Right cardiac atrium (tissue), 5 donors: Measurements from ENCODE around the gene RNF145. TPM values are rescaled to one million over a fixed set of nuclear protein-coding genes. Genes with fewer than 3 reads are reported as not detected.
"Not testable (repeated sequence)": the region's sequence is repeated elsewhere in the genome, so short reads cannot be mapped to it uniquely, and the experiment has no call there.

ENCODE experiments used
- ATAC-seq, 2 donors: fragments of 200-7000 bp; cut with Tn5 transposase; one replicate each; pipeline versions ENCODE4 v1.8.0 to v1.9.1; 2020; ENCODE audit warnings: moderate library complexity in 2 of 2, mild to moderate bottlenecking in 1 of 2
- DNase-seq, 3 donors: peaks; one replicate each; pipeline ENCODE4 v3.0.0-alpha.2; 2020
- H3K27ac ChIP-seq: one replicate; pipeline ENCODE4 v1.5.1; 2013; ENCODE audit warnings: mild to moderate bottlenecking, low read length, control low read depth, moderate library complexity
- H3K27me3 ChIP-seq: one replicate; pipeline ENCODE4 v1.6.1; 2013; ENCODE audit not compliant: control insufficient read depth, insufficient read depth
- H3K4me1 ChIP-seq: one replicate; pipeline ENCODE4 v1.6.1; 2013; ENCODE audit warnings: low read length; ENCODE audit not compliant: control insufficient read depth, insufficient read depth
- H3K4me3 ChIP-seq: one replicate; pipeline ENCODE4 v1.5.1; 2013; ENCODE audit warnings: low read length, control low read depth
- H3K9me3 ChIP-seq: one replicate; pipeline ENCODE4 v1.6.1; 2013; ENCODE audit warnings: low read length; ENCODE audit not compliant: control insufficient read depth
- WGBS: extraction: QIAGEN DNeasy Blood & Tissue Kit; methylation state at CpG from one replicate; pipeline ENCODE4 v1.1.7; 2013; 5-methylcytosine and 5-hydroxymethylcytosine counted together
- intact Hi-C, 4 donors: fragments of 100-400 bp; cut with DNase I; formaldehyde crosslinking; loops; one replicate each; pipeline versions ENCODE4 v1.11.0 to v1.14.0; 2022 to 2023
- polyA plus RNA-seq: library from polyadenylated mRNA; stranded (reverse); fragments of 200-250 nt; gene quantifications from one replicate; pipeline ENCODE4 v1.2.3, GENCODE V29; 2013
- total RNA-seq, 4 donors: library from RNA; stranded (reverse); fragmentation: NEBNext Ultra II Directional; extraction: Animal tissue kit (Norgen Biotek cat#: 25700); gene quantifications; one replicate each; pipeline ENCODE4 v1.2.1, GENCODE V29; 2021
- donor health status: healthy with polysubstance abuse.
- donor health status: DM: no; HTN: yes; CAD: no.
- donor health status: DM: no; HTN: no; CAD: no.
- donor health status: DM: no; HTN: yes; CAD: no; lungs with severe emphysema.
- donor health status: DM: yes; HTN: yes; CAD: no.

RNF145 gene
- total and polyA plus RNA-seq, 5 donors, result 16.4 to 31.9 (median 26.6) TPM

DNA sequence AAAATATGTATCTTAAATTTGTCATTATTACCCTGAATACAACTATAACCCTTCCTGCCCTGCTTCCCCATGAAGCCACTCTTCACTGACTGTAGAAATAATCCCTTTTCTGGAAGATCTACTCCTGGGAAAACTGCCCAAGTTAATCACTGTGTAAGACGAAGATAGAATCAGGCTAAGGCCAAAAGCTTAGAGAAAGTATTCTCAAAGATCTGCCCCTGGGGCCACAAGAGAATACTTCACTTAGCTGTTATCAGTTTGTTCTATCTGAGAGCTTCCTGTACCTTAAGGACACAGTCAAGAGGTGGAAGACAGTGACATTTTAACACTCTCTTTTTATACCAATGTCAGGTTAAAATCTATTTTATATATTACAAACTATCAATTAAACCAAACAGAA is 33.8 kb downstream of the RNF145 start:
- no peak overlapping the region for H3K27ac ChIP-seq
- no peak overlapping the region for H3K4me3 ChIP-seq
- WGBS, result 5% methylated on average over 1 of the region's 1 CpG
- H3K4me1 ChIP-seq, result peaks cover 8% of the 10 kb centered on the region
- H3K27me3 ChIP-seq, result no peaks in the 10 kb centered on the region
- peak; percentile 43 to 67 for ATAC-seq
- intact Hi-C loops, result no loop called here
- no peaks in the 10 kb centered on the region for H3K9me3 ChIP-seq
- DNase-seq, result no peak

GRCh38 chr5:159174511-159175168 is 34.7 kb downstream of the RNF145 start:
- ATAC-seq, result peak; percentile 64 to 72
- no peak overlapping the region for H3K4me3 ChIP-seq
- H3K27ac ChIP-seq, result no peak overlapping the region
- no peak for DNase-seq
- H3K9me3 ChIP-seq, result no peaks in the 10 kb centered on the region
- no peaks in the 10 kb centered on the region for H3K27me3 ChIP-seq
- peaks cover 6% of the 10 kb centered on the region for H3K4me1 ChIP-seq
- intact Hi-C loops, result loop anchor here in 1 of 4 donors (5.0 kb wide), 1 partner anchor 33 kb away; the partner anchor contains the start of gene RNF145

DNA sequence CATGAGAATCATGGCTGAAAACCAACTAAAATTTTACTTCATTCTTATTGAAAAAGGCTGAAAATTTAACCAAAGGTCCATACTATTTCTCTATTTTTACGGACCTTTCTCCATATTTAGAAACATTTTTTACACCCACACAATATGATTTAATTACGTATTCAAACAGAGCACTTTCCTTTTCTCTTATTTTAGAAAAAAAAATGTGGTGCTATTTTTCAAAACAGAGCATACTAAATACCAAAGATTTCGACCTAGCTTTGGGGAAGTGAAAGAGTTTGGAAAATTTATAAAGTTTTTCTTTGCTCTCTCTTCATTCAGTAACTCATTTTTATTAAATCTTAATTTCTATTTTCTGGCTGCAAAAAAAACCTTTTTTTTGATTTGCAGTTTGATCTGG is 38.1 kb downstream of the RNF145 start:
- WGBS, result 72% methylated on average over 3 of the region's 3 CpGs
- intact Hi-C loops, result loop anchor here in 1 of 4 donors (5.0 kb wide), 1 partner anchor 36 kb away; the partner anchor contains the start of gene RNF145
- no peak for DNase-seq
- H3K9me3 ChIP-seq, result no peaks in the 10 kb centered on the region
- no peak overlapping the region for H3K27ac ChIP-seq
- no peaks in the 10 kb centered on the region for H3K27me3 ChIP-seq
- peaks cover 6% of the 10 kb centered on the region for H3K4me1 ChIP-seq
- no peak overlapping the region for H3K4me3 ChIP-seq
- ATAC-seq, result no peak

DNA sequence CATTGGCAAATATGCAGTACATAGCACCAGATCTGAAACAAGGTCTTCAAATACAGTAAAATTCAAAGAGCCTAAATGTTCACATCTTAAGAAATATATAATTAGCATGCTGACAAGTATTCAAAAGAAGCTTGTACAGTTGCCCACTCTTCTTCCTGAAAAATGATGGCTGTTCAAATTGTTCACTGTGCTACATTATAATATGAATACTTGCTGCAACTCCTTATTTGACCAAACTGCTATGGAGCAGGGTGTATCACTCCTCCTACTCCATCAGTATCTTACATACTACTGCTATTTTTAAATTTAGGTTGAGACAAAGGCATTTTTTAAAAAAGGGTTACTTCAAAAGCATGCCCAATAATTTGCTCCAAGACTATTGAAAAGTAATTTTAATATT is 39.3 kb downstream of the RNF145 start:
- intact Hi-C loops, result loop anchor here in 1 of 4 donors (5.0 kb wide), 1 partner anchor 37 kb away; the partner anchor contains the start of gene RNF145

DNA sequence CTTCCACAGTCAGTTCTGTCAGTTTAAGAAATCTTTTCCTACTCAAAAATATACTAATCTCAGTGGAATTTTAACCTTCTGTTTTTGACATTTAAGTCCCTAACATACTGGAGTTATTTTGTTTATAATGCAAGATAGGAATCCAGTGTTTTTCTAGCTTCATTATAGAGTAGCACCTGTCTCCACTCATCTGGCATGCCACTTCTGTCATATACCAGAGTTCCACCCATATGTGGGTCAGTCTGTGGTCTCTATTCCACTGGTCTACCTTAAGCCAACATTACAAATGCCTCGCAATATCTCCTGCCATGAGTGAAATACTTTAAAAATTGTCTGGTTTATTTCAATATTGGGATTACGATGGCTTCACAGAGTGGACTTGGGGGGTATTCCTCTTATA is 42.9 kb downstream of the RNF145 start:
- Histone ChIP-seq H3K27me3 (no peaks in the 10 kb centered on the region), H3K9me3 (no peaks in the 10 kb centered on the region), H3K4me3 (no peak overlapping the region), H3K4me1 (no peaks in the 10 kb centered on the region), H3K27ac (no peak overlapping the region)
- intact Hi-C loops, result no loop called here
- DNase-seq (no peak), ATAC-seq (no peak)
- 95% methylated on average over 2 of the region's 2 CpGs for WGBS

More for the DNA sequence above, 39.3 kb downstream of the RNF145 start:
- Histone ChIP-seq H3K27me3 (no peaks in the 10 kb centered on the region), H3K4me1 (peaks cover 3% of the 10 kb centered on the region), H3K9me3 (no peaks in the 10 kb centered on the region), H3K27ac (no peak overlapping the region), H3K4me3 (no peak overlapping the region)
- DNase-seq (no peak), ATAC-seq (no peak)

- DNase-seq, result no peak
- no peak overlapping the region for H3K4me3 ChIP-seq
- intact Hi-C loops, result no loop called here
- whole genome bisulfite sequencing, result 90% methylated on average over 2 of the region's 2 CpGs
- no peaks in the 10 kb centered on the region for H3K9me3 ChIP-seq
- peaks cover 1% of the 10 kb centered on the region for H3K4me1 ChIP-seq
- ATAC-seq, result no peak
- H3K27ac ChIP-seq, result no peak overlapping the region
- H3K27me3 ChIP-seq, result no peaks in the 10 kb centered on the region
Observed at GRCh38 chr5:159163701-159164046, 45.7 kb downstream of the RNF145 start.

GRCh38 chr5:159163027-159163700 is 46.2 kb downstream of the RNF145 start:
- WGBS, result 86% methylated on average over 1 of the region's 1 CpG
- DNase-seq (no peak), ATAC-seq (no peak)
- H3K27ac ChIP-seq, result no peak overlapping the region
- no peak overlapping the region for H3K4me3 ChIP-seq
- H3K4me1 ChIP-seq, result peaks cover 1% of the 10 kb centered on the region
- intact Hi-C loops, result no loop called here
- H3K27me3 ChIP-seq, result no peaks in the 10 kb centered on the region
- H3K9me3 ChIP-seq, result no peaks in the 10 kb centered on the region

GRCh38 chr5:159161361-159162214 is 47.8 kb downstream of the RNF145 start:
- no peaks in the 10 kb centered on the region for H3K9me3 ChIP-seq
- WGBS, result 91% methylated on average over 9 of the region's 9 CpGs
- H3K4me3 ChIP-seq, result no peak overlapping the region
- intact Hi-C loops, result no loop called here
- no peaks in the 10 kb centered on the region for H3K27me3 ChIP-seq
- peaks cover 1% of the 10 kb centered on the region for H3K4me1 ChIP-seq
- DNase-seq, result no peak
- H3K27ac ChIP-seq, result no peak overlapping the region
- no peak for ATAC-seq

DNA sequence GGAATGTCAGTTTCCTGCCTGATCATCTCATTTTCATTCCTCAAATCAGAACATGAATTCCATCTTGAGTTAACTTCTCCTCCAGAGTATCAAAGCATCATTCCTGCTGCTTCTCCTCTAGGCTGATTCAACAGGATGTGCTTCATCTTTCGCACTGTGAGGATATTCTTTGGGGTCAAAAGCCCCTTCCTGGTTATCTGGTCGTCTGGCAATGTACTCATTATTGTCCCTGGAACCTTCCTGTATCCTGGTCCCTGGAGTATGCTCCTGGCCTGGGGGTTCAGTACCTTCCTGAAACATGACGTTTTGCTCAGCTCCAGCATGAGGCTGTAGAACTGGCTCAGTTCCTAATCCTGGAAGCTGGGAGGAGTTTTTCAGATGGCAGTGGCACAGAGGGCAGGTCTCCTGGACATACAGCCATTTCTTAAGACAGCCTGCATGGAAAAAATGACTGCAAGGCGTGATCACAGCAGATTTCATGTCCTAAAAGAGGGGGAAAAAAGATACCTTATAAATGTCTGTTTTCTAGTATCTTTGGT is 50.7 kb downstream of the RNF145 start:
- H3K27ac ChIP-seq, result not testable (repeated sequence)
- peak; percentile 54 to 71 for ATAC-seq
- WGBS, result 48% methylated on average over 4 of the region's 4 CpGs

DNA sequence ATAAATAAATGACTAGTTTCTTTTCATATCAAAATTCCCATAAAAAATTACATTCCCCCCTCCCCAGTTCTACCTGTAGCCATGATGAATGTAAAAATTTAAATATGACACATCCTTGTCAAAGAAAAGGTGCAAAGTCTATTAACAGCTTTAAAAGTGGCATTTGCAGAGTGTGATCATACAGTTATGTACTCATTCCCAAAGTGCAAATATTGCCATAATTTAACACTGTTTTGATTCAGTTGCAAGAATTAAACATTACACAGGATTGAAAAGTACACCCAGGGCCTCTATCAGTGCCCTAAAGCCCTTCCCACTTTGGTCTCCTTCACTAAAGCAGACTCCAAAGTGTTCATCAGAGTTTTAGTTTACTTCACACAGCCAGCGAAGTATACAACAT is 51.8 kb downstream of the RNF145 start:
- 93% methylated on average over 1 of the region's 1 CpG for WGBS
- no peak for DNase-seq
- H3K4me1 ChIP-seq, result peaks cover 1% of the 10 kb centered on the region

More for the DNA sequence above, 50.7 kb downstream of the RNF145 start:
- DNase-seq, H3K27me3 ChIP-seq, H3K9me3 ChIP-seq, H3K4me3 ChIP-seq, H3K4me1 ChIP-seq: not testable (repeated sequence)
- intact Hi-C loops, result loop anchor here in 3 of 4 donors (5.0 to 10.0 kb wide), 4 partner anchors 94 to 159 kb away; partner anchors contain the start of gene UBLCP1 (in 2 of the 3)

More for the DNA sequence above, 51.8 kb downstream of the RNF145 start:
- intact Hi-C loops, result loop anchor here in 3 of 4 donors (5.0 to 10.0 kb wide), 4 partner anchors 95 to 160 kb away; partner anchors contain the start of gene UBLCP1 (in 2 of the 3)
- no peak overlapping the region for H3K27ac ChIP-seq
- no peak for ATAC-seq
- H3K27me3 ChIP-seq, result no peaks in the 10 kb centered on the region
- no peaks in the 10 kb centered on the region for H3K9me3 ChIP-seq
- no peak overlapping the region for H3K4me3 ChIP-seq
